GM12872 (cell line): ENCODE data around the gene C19orf81.
A peak's percentile ranks its signal among the peaks of the same experiment; 100 is the strongest.

Experiments
- TF ChIP-seq, protein P1 (sequence below): IDR thresholded peaks from 3 replicates; pipeline ENCODE4 v1.5.1; 2011; ENCODE audit warnings: low read depth, mild to moderate bottlenecking, low read length, moderate library complexity; ENCODE audit not compliant: insufficient read depth

Gene C19orf81

DNA sequence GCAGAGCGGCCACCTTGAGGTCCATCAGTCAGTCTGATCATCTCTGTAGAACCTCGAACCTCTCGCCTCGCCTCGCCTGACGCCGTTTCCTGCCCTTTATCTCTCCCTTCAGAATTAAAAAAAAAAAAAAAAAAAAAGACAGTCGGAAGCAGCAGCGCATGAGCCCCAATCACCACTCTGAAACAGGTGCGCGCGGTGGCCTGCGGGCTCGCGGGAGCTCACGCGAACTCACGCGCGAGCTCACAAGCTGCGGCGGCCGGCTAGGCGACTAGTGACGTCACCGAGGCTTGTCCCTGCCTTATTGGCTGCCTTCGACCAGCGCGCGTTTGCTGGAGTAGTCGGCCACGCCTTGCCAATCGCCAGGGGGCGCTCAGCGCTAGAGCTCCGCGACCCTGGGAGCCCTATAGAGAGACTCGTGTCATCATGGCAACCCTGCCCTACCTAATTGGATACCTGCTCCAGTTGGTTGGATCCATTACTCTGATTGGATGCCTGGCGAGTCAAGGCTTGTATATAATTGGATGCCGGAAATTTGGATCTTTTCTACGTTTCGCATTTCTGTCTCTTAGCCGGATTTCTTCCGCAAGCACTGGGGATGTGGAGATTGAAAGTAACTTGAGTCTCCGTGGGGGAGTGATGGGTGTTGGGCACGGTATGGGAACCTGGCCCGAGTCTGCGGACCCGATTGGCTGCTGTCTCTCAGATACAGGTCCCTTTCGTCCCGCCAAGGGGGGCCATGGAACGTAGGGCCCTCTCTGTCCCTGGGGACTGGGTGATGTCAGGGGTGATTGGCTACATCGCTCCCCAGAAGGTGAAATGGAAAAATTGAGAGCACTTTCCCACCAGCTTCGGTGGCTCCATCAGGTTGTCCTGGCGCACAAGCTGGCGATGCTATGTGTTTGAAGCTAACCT lies 41.1 kb upstream of the C19orf81 start:
- TF ChIP-seq, protein P1, sequence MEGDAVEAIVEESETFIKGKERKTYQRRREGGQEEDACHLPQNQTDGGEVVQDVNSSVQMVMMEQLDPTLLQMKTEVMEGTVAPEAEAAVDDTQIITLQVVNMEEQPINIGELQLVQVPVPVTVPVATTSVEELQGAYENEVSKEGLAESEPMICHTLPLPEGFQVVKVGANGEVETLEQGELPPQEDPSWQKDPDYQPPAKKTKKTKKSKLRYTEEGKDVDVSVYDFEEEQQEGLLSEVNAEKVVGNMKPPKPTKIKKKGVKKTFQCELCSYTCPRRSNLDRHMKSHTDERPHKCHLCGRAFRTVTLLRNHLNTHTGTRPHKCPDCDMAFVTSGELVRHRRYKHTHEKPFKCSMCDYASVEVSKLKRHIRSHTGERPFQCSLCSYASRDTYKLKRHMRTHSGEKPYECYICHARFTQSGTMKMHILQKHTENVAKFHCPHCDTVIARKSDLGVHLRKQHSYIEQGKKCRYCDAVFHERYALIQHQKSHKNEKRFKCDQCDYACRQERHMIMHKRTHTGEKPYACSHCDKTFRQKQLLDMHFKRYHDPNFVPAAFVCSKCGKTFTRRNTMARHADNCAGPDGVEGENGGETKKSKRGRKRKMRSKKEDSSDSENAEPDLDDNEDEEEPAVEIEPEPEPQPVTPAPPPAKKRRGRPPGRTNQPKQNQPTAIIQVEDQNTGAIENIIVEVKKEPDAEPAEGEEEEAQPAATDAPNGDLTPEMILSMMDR = peak; percentile 58; the same call in 2 of the 3 replicates

DNA sequence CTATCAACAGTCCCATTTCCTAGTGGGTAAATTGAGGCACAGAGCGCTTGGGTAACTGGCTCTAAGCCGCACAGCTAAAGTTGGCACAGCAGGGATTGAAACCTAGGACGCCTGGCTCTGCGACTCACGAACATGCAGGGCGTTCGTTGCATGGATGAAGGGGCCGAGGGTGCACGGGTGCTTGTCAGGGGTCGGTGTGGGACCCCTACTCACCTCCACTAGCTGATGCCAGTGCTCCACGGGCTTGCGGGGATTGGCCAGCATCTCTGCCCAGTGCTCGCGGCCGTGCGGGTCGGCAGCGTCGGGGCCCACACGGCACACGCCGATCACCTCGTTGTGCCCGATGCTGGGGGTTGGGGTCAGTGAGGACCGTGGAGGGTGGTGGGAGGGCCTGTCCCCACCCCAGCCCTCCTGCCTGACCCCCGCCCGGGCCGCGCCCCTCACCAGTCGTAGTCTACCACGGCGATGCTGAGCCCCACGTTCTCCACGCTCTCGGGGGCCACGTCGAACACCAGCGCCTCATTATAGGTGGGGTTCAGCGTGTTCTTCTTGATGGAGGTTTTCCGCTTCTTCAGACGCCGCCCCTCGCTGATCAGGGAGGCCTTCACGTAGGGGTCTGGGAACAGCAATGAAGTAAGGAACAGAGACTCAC lies 24.2 kb upstream of the C19orf81 start:
- TF ChIP-seq, protein P1 = no peak

DNA sequence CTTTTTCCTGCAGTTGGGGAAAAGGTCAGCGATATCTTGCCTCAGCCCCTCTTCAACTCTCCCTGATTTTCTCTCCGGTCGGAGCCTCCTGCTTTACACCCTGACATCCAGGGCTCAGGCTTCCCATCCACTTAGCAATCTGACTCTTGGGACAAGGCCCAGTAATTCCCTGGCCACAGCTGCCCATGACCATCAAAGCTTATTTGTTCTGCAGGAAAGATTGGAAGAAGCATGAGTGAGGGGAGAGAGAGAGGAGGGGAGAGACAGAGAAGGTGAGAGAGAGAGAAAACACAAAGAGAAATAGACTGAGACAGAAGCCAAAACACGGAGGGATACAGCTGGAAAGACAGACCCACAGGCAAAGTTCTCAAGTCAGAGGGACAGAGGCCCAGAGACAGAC lies 23.2 kb upstream of the C19orf81 start:
- TF ChIP-seq, protein P1 = no peak

DNA sequence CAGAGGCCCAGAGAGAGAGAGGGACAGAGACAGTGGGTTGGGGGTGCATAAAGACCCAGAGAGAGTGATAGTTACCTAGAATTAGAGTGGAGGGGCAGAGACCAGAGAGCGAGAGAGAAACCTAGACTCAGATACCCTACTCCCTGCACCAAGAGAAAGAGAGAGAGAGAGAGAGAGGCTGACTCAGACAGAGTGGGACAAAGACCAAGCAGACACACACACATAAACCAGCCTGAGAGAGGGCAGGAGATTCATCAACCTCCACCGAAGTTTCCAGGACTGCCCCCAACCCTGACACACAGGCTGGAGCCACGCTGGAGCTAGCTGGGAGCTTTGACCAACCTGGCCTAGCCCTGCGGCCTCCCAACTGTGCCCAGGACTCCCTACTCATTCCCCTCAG lies 22.4 kb upstream of the C19orf81 start:
- TF ChIP-seq, protein P1 = no peak

DNA sequence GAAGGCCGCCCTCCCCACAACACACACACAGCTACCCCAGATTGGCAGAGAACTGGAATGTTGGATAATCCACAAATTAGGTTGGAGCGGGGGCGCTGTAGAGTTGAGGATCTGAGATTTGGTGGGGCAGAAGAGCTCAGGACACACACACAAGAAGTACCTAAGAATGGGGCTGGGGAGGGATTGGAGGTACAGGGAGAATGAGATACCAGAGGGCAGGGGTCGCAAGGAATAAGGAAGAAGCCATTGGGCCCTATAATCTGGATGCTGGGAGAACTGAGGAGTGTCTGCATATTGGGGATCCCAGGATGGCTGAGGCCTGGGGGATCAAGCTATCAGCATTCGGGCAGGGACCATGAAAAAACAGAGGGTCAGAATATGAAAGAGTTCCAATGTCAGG lies 21.1 kb upstream of the C19orf81 start:
- TF ChIP-seq, protein P1 = no peak

DNA sequence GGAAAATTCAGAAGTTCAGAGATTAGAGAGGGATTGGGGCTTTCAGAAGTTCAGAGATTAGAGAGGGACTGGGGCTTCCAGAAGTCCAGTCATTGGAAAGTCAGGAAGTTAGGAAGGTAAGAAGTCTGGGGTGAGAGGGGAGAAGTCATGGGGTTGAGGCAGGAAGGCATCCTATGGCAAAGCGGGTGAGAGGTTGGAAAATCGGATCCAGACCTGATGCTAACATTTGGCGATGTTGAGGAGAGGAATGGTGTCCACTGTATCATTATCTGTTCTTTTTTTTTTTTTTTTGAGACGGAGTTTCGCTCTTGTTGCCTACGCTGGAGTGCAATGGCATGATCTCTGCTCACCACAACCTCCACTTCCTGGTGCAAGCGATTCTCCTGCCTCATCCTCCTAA lies 20.7 kb upstream of the C19orf81 start:
- TF ChIP-seq, protein P1 = no peak

DNA sequence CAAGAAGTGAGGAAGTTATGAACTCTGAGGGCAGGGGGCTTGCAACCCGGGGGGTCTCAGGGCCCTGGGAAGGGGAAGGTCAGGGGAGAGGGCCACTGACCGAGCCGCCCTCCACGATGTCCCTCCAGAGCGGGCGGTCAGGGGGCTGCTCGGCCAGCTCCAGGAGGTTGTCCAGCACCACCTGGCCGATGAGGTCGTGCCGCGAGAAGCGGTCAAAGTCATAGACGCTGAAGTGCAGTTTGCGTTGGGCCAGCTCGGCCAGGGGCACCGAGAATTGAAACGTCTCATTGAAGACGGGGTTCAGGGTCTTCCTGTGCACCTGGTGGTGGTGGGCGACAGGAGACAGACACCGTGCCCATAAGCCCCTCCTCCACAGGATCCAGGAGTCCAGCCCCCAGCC lies 20.1 kb upstream of the C19orf81 start:
- TF ChIP-seq, protein P1 = no peak
